ENCODE results near the gene DCHS2. TPM values are rescaled to one million over a fixed set of nuclear protein-coding genes. Genes with fewer than 3 reads are reported as not detected.

DCHS2 gene
- polyA plus RNA-seq, 3 donors = not detected

GRCh38 chr4:154399259-154399974 lies 92.2 kb downstream of the DCHS2 start:
- Histone ChIP-seq H3K9ac (ENCODE audit: insufficient read depth, low read length, poor library complexity, severe bottlenecking) (no peak overlapping the region), H2AFZ (ENCODE audit: insufficient read depth, low read depth, low read length, poor library complexity, severe bottlenecking) (no peak overlapping the region), H4K20me1 (ENCODE audit: insufficient read depth, low read length) (no peaks in the 10 kb centered on the region), H3K9me3 (replicated peaks in 1 of 2; ENCODE audit: control insufficient read depth in 1 of 2, insufficient read depth in 1 of 2, low read length in 2 of 2) (no peaks in the 10 kb centered on the region), H3K27ac (ENCODE audit: low read depth in 1 of 2, low read length in 2 of 2) (no peak overlapping the region), H3K27me3 (ENCODE audit: control insufficient read depth in 2 of 2, insufficient read depth in 2 of 2, low read length in 2 of 2) (no peaks in the 10 kb centered on the region), H3K79me2 (ENCODE audit: insufficient read depth, low read length) (no peaks in the 10 kb centered on the region), H3K4me2 (replicated peaks; ENCODE audit: extremely low read depth, low read length, poor library complexity, severe bottlenecking) (no peak overlapping the region), H3K4me3 (replicated peaks in 1 of 3; ENCODE audit: low read depth in 2 of 3, low read length in 3 of 3) (no peak overlapping the region), H3K36me3 (replicated peaks in 1 of 2; ENCODE audit: control insufficient read depth in 1 of 2, insufficient read depth in 2 of 2, low read length in 2 of 2) (no peaks in the 10 kb centered on the region), H3K4me1 (ENCODE audit: control insufficient read depth in 1 of 2, insufficient read depth in 2 of 2, low read length in 2 of 2) (no peaks in the 10 kb centered on the region)
- Mint-ChIP-seq H3K4me1 (no peaks in the 10 kb centered on the region), H3K27ac (no peak overlapping the region), H3K36me3 (no peaks in the 10 kb centered on the region), H3K27me3 (ENCODE audit: low read depth in 3 of 3) (peaks cover 0 to 3% (median 3%) of the 10 kb centered on the region in 3 donors), H3K9me3 (peaks cover 0 to 7% (median 0%) of the 10 kb centered on the region in 7 donors), H3K4me3 (no peak overlapping the region)
- intact Hi-C loops (cut with micrococcal nuclease) = no loop called here
- no peak for TF ChIP-seq CTCF (IDR thresholded peaks at IDR 0.05)
- DNase-seq = no peak
- 72% methylated on average over 5 of the region's 10 CpGs for WGBS (ENCODE audit: insufficient coverage)

GRCh38 chr4:154390324-154390723 lies 101.3 kb downstream of the DCHS2 start:
- no peaks in the 10 kb centered on the region for H3K27me3 ChIP-seq (ENCODE audit: control insufficient read depth in 2 of 2, insufficient read depth in 2 of 2, low read length in 2 of 2)
- no peak overlapping the region for H3K27ac ChIP-seq (ENCODE audit: low read depth in 1 of 2, low read length in 2 of 2)
- no peaks in the 10 kb centered on the region for H3K27me3 Mint-ChIP-seq (ENCODE audit: low read depth in 3 of 3)
- H3K4me2 ChIP-seq (replicated peaks; ENCODE audit: extremely low read depth, low read length, poor library complexity, severe bottlenecking) = no peak overlapping the region
- H3K9me3 Mint-ChIP-seq = peaks cover 0 to 4% (median 0%) of the 10 kb centered on the region in 7 donors
- no peaks in the 10 kb centered on the region for H3K79me2 ChIP-seq (ENCODE audit: insufficient read depth, low read length)
- no peak for TF ChIP-seq CTCF (IDR thresholded peaks at IDR 0.05)
- no peak overlapping the region for H2AFZ ChIP-seq (ENCODE audit: insufficient read depth, low read depth, low read length, poor library complexity, severe bottlenecking)
- intact Hi-C loops (cut with micrococcal nuclease) = no loop called here
- no peak overlapping the region for H3K4me3 Mint-ChIP-seq
- no peaks in the 10 kb centered on the region for H3K9me3 ChIP-seq (replicated peaks in 1 of 2; ENCODE audit: control insufficient read depth in 1 of 2, insufficient read depth in 1 of 2, low read length in 2 of 2)
- no peaks in the 10 kb centered on the region for H3K36me3 Mint-ChIP-seq
- no peak for DNase-seq
- no peaks in the 10 kb centered on the region for H3K36me3 ChIP-seq (replicated peaks in 1 of 2; ENCODE audit: control insufficient read depth in 1 of 2, insufficient read depth in 2 of 2, low read length in 2 of 2)
- H4K20me1 ChIP-seq (ENCODE audit: insufficient read depth, low read length) = no peaks in the 10 kb centered on the region
- H3K27ac Mint-ChIP-seq = no peak overlapping the region
- no peaks in the 10 kb centered on the region for H3K4me1 ChIP-seq (ENCODE audit: control insufficient read depth in 1 of 2, insufficient read depth in 2 of 2, low read length in 2 of 2)
- no peaks in the 10 kb centered on the region for H3K4me1 Mint-ChIP-seq
- no peak overlapping the region for H3K9ac ChIP-seq (ENCODE audit: insufficient read depth, low read length, poor library complexity, severe bottlenecking)
- WGBS (ENCODE audit: insufficient coverage) = no CpG with 5 or more reads among the region's 3 CpGs
- H3K4me3 ChIP-seq (replicated peaks in 1 of 3; ENCODE audit: low read depth in 2 of 3, low read length in 3 of 3) = no peak overlapping the region

All from CD14-positive monocyte (primary cell).